GM23338 (cell line): ENCODE measurements around the gene LMAN1L.

Experiments used
- CREB1 ChIP-seq: fragments of 250-450 bp; sonication (Bioruptor Pico); IDR thresholded peaks from 2 replicates; pipeline ENCODE4 v1.5.0; 2020; ENCODE audit warnings: low read depth, mild to moderate bottlenecking, moderate library complexity
- ETS1 ChIP-seq: IDR thresholded peaks from 2 replicates; pipeline ENCODE4 v1.6.1; 2016; ENCODE audit warnings: antibody characterized with exemption
- EZH2 ChIP-seq: fragments of 200-600 bp; sonication (generic); IDR thresholded peaks from one replicate; pipeline ENCODE4 v1.8.0; 2017; ENCODE audit warnings: antibody characterized with exemption, mild to moderate bottlenecking, low read depth; ENCODE audit not compliant: unreplicated experiment
- EZH2phosphoT487 ChIP-seq: fragments of 200-600 bp; sonication (generic); IDR thresholded peaks from one replicate; pipeline ENCODE4 v1.8.1; 2018; ENCODE audit warnings: antibody characterized with exemption; ENCODE audit not compliant: unreplicated experiment
- JUNB ChIP-seq: IDR thresholded peaks from one replicate; pipeline ENCODE4 v1.6.1; 2016; ENCODE audit warnings: antibody characterized with exemption; ENCODE audit not compliant: unreplicated experiment
- NANOG ChIP-seq: IDR thresholded peaks from 2 replicates; pipeline ENCODE4 v1.6.1; 2016; ENCODE audit warnings: antibody characterized with exemption, borderline replicate concordance
- POLR2AphosphoS5 ChIP-seq: IDR thresholded peaks from 2 replicates; pipeline ENCODE4 v1.6.1; 2016; ENCODE audit warnings: antibody characterized with exemption, low read depth
- STAT1 ChIP-seq: IDR thresholded peaks from one replicate; pipeline ENCODE4 v1.6.1; 2016; ENCODE audit warnings: antibody characterized with exemption; ENCODE audit not compliant: unreplicated experiment
- ZNF114 ChIP-seq: fragments of 250-450 bp; sonication (Bioruptor Pico); IDR thresholded peaks from 2 replicates; pipeline ENCODE4 v1.5.0; 2020; ENCODE audit warnings: mild to moderate bottlenecking, moderate library complexity
- ZNF331 ChIP-seq: fragments of 250-450 bp; sonication (Bioruptor Pico); IDR thresholded peaks from 2 replicates; pipeline ENCODE4 v1.5.0; 2020; ENCODE audit warnings: low read depth, mild to moderate bottlenecking, moderate library complexity
- TF ChIP-seq, protein P1 (sequence below), 2 experiments: fragments of 200-600 bp in 1 of 2; sonication (generic) in 1 of 2; conservative IDR thresholded peaks; 2 replicates each; pipeline versions ENCODE4 v1.5.1 to v1.6.1; 2016 to 2017; ENCODE audit warnings: antibody characterized with exemption in 2 of 2, low read depth in 2 of 2, mild to moderate bottlenecking in 2 of 2, moderate library complexity in 1 of 2
- TF ChIP-seq, protein P2 (sequence below): IDR thresholded peaks from one replicate; pipeline ENCODE4 v1.6.1; 2018; ENCODE audit warnings: antibody characterized with exemption; ENCODE audit not compliant: unreplicated experiment
- TF ChIP-seq, protein P3 (sequence below): fragments of 250-450 bp; sonication (Bioruptor Pico); IDR thresholded peaks from 2 replicates; pipeline ENCODE4 v1.5.0; 2020; ENCODE audit warnings: mild to moderate bottlenecking, moderate library complexity

DNA sequence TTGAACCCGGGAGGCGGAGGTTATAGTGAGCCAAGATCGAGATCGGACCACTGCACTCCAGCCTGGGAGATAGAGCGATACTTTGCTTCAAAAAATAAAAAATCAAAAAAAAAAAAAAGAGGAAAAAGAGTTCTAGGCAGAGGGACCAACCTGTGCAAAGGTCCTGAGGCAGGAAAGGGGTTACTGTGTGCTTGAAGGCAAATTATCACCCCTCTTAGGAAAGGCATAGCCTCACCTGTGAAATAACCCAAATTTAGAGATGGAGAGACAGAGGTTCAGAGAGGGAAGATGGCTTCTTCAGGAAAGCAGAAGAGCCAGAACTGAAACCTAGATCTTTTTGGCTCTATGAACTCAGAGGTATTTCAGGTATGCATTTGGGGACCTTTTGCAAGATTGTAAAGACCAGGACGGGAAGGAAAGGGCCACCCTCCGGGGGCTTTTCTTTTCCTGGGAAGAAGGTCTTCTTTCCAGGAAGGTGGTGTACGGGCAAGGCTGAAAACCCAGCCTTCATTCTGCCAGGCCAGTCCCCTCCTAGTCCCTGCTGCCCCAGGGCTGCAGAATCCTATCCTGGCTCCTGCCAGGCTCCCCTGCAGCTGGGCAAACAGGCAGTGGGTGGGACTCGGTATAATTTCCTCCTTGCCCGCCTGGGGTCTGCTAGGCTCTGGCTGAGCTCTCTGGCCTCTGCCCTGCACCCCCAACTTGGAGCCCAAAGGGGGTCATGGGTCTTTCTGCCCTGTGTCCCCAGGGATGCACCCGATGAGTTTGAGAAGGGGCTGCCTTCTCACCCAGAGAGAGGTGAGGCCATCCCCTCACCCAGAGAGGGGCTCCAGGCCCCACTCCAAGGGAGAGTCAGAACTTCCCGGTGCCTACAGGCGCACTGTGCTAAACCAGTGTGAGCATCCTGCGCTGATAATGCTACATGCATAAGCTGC, 45.2 kb upstream of the LMAN1L start:
- TF ChIP-seq, protein P1, sequence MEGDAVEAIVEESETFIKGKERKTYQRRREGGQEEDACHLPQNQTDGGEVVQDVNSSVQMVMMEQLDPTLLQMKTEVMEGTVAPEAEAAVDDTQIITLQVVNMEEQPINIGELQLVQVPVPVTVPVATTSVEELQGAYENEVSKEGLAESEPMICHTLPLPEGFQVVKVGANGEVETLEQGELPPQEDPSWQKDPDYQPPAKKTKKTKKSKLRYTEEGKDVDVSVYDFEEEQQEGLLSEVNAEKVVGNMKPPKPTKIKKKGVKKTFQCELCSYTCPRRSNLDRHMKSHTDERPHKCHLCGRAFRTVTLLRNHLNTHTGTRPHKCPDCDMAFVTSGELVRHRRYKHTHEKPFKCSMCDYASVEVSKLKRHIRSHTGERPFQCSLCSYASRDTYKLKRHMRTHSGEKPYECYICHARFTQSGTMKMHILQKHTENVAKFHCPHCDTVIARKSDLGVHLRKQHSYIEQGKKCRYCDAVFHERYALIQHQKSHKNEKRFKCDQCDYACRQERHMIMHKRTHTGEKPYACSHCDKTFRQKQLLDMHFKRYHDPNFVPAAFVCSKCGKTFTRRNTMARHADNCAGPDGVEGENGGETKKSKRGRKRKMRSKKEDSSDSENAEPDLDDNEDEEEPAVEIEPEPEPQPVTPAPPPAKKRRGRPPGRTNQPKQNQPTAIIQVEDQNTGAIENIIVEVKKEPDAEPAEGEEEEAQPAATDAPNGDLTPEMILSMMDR (conservative IDR thresholded peaks at IDR 0.05; ENCODE audit: low read depth in 2 of 2), result no peak
- TF ChIP-seq, protein P2, sequence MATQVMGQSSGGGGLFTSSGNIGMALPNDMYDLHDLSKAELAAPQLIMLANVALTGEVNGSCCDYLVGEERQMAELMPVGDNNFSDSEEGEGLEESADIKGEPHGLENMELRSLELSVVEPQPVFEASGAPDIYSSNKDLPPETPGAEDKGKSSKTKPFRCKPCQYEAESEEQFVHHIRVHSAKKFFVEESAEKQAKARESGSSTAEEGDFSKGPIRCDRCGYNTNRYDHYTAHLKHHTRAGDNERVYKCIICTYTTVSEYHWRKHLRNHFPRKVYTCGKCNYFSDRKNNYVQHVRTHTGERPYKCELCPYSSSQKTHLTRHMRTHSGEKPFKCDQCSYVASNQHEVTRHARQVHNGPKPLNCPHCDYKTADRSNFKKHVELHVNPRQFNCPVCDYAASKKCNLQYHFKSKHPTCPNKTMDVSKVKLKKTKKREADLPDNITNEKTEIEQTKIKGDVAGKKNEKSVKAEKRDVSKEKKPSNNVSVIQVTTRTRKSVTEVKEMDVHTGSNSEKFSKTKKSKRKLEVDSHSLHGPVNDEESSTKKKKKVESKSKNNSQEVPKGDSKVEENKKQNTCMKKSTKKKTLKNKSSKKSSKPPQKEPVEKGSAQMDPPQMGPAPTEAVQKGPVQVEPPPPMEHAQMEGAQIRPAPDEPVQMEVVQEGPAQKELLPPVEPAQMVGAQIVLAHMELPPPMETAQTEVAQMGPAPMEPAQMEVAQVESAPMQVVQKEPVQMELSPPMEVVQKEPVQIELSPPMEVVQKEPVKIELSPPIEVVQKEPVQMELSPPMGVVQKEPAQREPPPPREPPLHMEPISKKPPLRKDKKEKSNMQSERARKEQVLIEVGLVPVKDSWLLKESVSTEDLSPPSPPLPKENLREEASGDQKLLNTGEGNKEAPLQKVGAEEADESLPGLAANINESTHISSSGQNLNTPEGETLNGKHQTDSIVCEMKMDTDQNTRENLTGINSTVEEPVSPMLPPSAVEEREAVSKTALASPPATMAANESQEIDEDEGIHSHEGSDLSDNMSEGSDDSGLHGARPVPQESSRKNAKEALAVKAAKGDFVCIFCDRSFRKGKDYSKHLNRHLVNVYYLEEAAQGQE, result no peak
- TF ChIP-seq EZH2 (no peak), JUNB (no peak), ZNF114 (CRISPR knock-in tag) (no peak), CREB1 (CRISPR knock-in tag) (no peak), POLR2AphosphoS5 (no peak), EZH2phosphoT487 (no peak), ZNF331 (CRISPR knock-in tag) (no peak), STAT1 (no peak), NANOG (no peak), ETS1 (no peak)
- TF ChIP-seq, protein P3, sequence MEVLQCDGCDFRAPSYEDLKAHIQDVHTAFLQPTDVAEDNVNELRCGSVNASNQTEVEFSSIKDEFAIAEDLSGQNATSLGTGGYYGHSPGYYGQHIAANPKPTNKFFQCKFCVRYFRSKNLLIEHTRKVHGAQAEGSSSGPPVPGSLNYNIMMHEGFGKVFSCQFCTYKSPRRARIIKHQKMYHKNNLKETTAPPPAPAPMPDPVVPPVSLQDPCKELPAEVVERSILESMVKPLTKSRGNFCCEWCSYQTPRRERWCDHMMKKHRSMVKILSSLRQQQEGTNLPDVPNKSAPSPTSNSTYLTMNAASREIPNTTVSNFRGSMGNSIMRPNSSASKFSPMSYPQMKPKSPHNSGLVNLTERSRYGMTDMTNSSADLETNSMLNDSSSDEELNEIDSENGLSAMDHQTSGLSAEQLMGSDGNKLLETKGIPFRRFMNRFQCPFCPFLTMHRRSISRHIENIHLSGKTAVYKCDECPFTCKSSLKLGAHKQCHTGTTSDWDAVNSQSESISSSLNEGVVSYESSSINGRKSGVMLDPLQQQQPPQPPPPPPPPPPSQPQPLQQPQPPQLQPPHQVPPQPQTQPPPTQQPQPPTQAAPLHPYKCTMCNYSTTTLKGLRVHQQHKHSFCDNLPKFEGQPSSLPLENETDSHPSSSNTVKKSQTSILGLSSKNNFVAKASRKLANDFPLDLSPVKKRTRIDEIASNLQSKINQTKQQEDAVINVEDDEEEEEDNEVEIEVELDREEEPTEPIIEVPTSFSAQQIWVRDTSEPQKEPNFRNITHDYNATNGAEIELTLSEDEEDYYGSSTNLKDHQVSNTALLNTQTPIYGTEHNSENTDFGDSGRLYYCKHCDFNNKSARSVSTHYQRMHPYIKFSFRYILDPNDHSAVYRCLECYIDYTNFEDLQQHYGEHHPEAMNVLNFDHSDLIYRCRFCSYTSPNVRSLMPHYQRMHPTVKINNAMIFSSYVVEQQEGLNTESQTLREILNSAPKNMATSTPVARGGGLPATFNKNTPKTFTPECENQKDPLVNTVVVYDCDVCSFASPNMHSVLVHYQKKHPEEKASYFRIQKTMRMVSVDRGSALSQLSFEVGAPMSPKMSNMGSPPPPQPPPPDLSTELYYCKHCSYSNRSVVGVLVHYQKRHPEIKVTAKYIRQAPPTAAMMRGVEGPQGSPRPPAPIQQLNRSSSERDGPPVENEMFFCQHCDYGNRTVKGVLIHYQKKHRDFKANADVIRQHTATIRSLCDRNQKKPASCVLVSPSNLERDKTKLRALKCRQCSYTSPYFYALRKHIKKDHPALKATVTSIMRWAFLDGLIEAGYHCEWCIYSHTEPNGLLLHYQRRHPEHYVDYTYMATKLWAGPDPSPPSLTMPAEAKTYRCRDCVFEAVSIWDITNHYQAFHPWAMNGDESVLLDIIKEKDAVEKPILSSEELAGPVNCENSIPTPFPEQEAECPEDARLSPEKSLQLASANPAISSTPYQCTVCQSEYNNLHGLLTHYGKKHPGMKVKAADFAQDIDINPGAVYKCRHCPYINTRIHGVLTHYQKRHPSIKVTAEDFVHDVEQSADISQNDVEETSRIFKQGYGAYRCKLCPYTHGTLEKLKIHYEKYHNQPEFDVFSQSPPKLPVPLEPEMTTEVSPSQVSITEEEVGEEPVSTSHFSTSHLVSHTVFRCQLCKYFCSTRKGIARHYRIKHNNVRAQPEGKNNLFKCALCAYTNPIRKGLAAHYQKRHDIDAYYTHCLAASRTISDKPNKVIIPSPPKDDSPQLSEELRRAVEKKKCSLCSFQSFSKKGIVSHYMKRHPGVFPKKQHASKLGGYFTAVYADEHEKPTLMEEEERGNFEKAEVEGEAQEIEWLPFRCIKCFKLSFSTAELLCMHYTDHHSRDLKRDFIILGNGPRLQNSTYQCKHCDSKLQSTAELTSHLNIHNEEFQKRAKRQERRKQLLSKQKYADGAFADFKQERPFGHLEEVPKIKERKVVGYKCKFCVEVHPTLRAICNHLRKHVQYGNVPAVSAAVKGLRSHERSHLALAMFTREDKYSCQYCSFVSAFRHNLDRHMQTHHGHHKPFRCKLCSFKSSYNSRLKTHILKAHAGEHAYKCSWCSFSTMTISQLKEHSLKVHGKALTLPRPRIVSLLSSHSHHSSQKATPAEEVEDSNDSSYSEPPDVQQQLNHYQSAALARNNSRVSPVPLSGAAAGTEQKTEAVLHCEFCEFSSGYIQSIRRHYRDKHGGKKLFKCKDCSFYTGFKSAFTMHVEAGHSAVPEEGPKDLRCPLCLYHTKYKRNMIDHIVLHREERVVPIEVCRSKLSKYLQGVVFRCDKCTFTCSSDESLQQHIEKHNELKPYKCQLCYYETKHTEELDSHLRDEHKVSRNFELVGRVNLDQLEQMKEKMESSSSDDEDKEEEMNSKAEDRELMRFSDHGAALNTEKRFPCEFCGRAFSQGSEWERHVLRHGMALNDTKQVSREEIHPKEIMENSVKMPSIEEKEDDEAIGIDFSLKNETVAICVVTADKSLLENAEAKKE (CRISPR knock-in tag), result no peak
